IMR-90 (cell line): ENCODE results near the gene TPSD1. TPM values are rescaled to one million over a fixed set of nuclear protein-coding genes. Genes with fewer than 3 reads are reported as not detected.

Source experiments
- ATAC-seq: fragments of 200-7000 bp; cut with Tn5 transposase; 2 replicates; pipeline ENCODE4 v1.9.1; 2020; ENCODE audit warnings: low read depth, mild to moderate bottlenecking, moderate library complexity
- BruUV-seq: library from RNA; stranded (reverse); fragments of 400-500 nt; replicated peaks from 2 replicates; lab custom pipeline; 2021; lab: Mats Ljungman, UMichigan
- CTCF ChIA-PET: fragments of 300-600 bp; formaldehyde crosslinking; extraction: SDS; loops from one replicate; lab custom pipeline; 2021; ENCODE audit warnings: antibody characterized with exemption; lab: Yijun Ruan, JAX
- POLR2A ChIA-PET: fragments of 300-600 bp; sonication (Branson Sonifier 250); formaldehyde crosslinking; loops from one replicate; lab custom pipeline; 2022; ENCODE audit warnings: antibody characterized with exemption; ENCODE audit not compliant: unreplicated experiment; lab: Charles Lee
- DNase-seq: peaks from one replicate; pipeline ENCODE4 v3.0.0; 2013
- H2AFZ ChIP-seq: replicated peaks from 2 replicates; pipeline ENCODE3; 2013; ENCODE audit warnings: low read length, mild to moderate bottlenecking; ENCODE audit not compliant: poor library complexity
- H2AK5ac ChIP-seq: 2 replicates; pipeline ENCODE4 v1.6.1; 2013; ENCODE audit warnings: low read depth, low read length, inconsistent platforms
- H2AK9ac ChIP-seq: replicated peaks from 2 replicates; pipeline ENCODE3; 2013; ENCODE audit warnings: mild to moderate bottlenecking, low read depth, low read length, moderate library complexity; ENCODE audit not compliant: poor library complexity
- H2BK120ac ChIP-seq: 2 replicates; pipeline ENCODE4 v1.6.1; 2013; ENCODE audit warnings: low read depth, low read length, inconsistent platforms
- H2BK15ac ChIP-seq: 3 replicates; pipeline ENCODE4 v1.6.1; 2013; ENCODE audit warnings: low read depth, low read length, inconsistent platforms
- H2BK20ac ChIP-seq: 2 replicates; pipeline ENCODE4 v1.6.1; 2013; ENCODE audit warnings: low read depth, mild to moderate bottlenecking, inconsistent platforms, low read length, moderate library complexity
- H2BK5ac ChIP-seq: 2 replicates; pipeline ENCODE4 v1.6.1; 2013; ENCODE audit warnings: mild to moderate bottlenecking, low read depth, low read length, inconsistent platforms; ENCODE audit not compliant: poor library complexity, severe bottlenecking
- H3K14ac ChIP-seq: replicated peaks from 2 replicates; pipeline ENCODE4 v1.6.1; 2013; ENCODE audit warnings: low read depth, low read length, inconsistent platforms
- H3K18ac ChIP-seq: 2 replicates; pipeline ENCODE4 v1.6.1; 2013; ENCODE audit warnings: low read depth, low read length, control low read depth
- H3K23ac ChIP-seq: 2 replicates; pipeline ENCODE4 v1.6.1; 2013; ENCODE audit warnings: low read depth, low read length, inconsistent platforms
- H3K27ac ChIP-seq: 2 replicates; pipeline ENCODE4 v1.5.1; 2013; ENCODE audit warnings: mild to moderate bottlenecking, control low read depth, low read length; ENCODE audit not compliant: insufficient read depth
- H3K27me3 ChIP-seq: 2 replicates; pipeline ENCODE4 v1.6.1; 2013; ENCODE audit warnings: low read length; ENCODE audit not compliant: control insufficient read depth, insufficient read depth
- H3K36me3 ChIP-seq: 2 replicates; pipeline ENCODE4 v1.6.1; 2013; ENCODE audit warnings: low read length, mixed read lengths; ENCODE audit not compliant: control insufficient read depth, insufficient read depth
- H3K4ac ChIP-seq: 2 replicates; pipeline ENCODE4 v1.6.1; 2013; ENCODE audit warnings: low read depth, low read length, inconsistent platforms
- H3K4me1 ChIP-seq: 2 replicates; pipeline ENCODE4 v1.6.1; 2013; ENCODE audit warnings: low read length, mixed read lengths; ENCODE audit not compliant: control insufficient read depth, insufficient read depth
- H3K4me2 ChIP-seq: 2 replicates; pipeline ENCODE4 v1.6.1; 2013; ENCODE audit warnings: low read depth, mild to moderate bottlenecking, control low read depth, low read length, moderate library complexity
- H3K4me3 ChIP-seq: 2 replicates; pipeline ENCODE4 v1.5.1; 2013; ENCODE audit warnings: low read depth, mild to moderate bottlenecking, control low read depth, low read length, moderate library complexity; ENCODE audit not compliant: insufficient read depth
- H3K56ac ChIP-seq: 2 replicates; pipeline ENCODE4 v1.6.1; 2013; ENCODE audit warnings: low read length, inconsistent platforms; ENCODE audit not compliant: insufficient read depth; ENCODE audit errors: extremely low read depth
- H3K79me1 ChIP-seq, 2 experiments: 2 replicates each; pipeline ENCODE4 v1.6.1; 2013; ENCODE audit warnings: low read length in 2 of 2, inconsistent platforms in 1 of 2, low read depth in 1 of 2
- H3K9ac ChIP-seq: 2 replicates; pipeline ENCODE4 v1.6.1; 2013; ENCODE audit warnings: low read depth, low read length, control low read depth
- H3K9me1 ChIP-seq: 2 replicates; pipeline ENCODE4 v1.6.1; 2013; ENCODE audit warnings: low read length, inconsistent platforms; ENCODE audit not compliant: insufficient read depth
- H3K9me3 ChIP-seq: 2 replicates; pipeline ENCODE4 v1.6.1; 2013; ENCODE audit warnings: low read length; ENCODE audit not compliant: control insufficient read depth, insufficient read depth
- H4K20me1 ChIP-seq: 2 replicates; pipeline ENCODE4 v1.6.1; 2013; ENCODE audit warnings: low read length, inconsistent platforms; ENCODE audit not compliant: insufficient read depth
- H4K5ac ChIP-seq: 2 replicates; pipeline ENCODE4 v1.6.1; 2013; ENCODE audit warnings: mild to moderate bottlenecking, low read depth, low read length, control low read depth
- H4K8ac ChIP-seq, 2 experiments: 2 replicates each; pipeline ENCODE4 v1.6.1; 2013; ENCODE audit warnings: low read depth in 2 of 2, low read length in 2 of 2, control low read depth in 1 of 2, inconsistent platforms in 1 of 2
- H4K91ac ChIP-seq: 2 replicates; pipeline ENCODE4 v1.6.1; 2013; ENCODE audit warnings: low read depth, low read length, inconsistent platforms; ENCODE audit not compliant: insufficient read depth
- BHLHE40 ChIP-seq: fragments of 150-350 bp; IDR thresholded peaks from 2 replicates; pipeline ENCODE4 v1.6.1; 2016; ENCODE audit warnings: mild to moderate bottlenecking, low read depth, low read length
- CEBPB ChIP-seq: IDR thresholded peaks from 2 replicates; pipeline ENCODE4 v1.6.1; 2012; ENCODE audit warnings: low read depth, low read length, improper control_type of control experiment
- CHD1 ChIP-seq: IDR thresholded peaks from 2 replicates; pipeline ENCODE4 v1.6.1; 2012; ENCODE audit warnings: low read depth, low read length, improper control_type of control experiment
- FOS ChIP-seq: fragments of 150-350 bp; IDR thresholded peaks from 2 replicates; pipeline ENCODE4 v1.6.1; 2016; ENCODE audit warnings: low read depth, low read length
- MAFK ChIP-seq: IDR thresholded peaks from 2 replicates; pipeline ENCODE4 v1.6.1; 2012; ENCODE audit warnings: low read depth, low read length, improper control_type of control experiment
- MAZ ChIP-seq: IDR thresholded peaks from 2 replicates; pipeline ENCODE4 v1.6.1; 2012; ENCODE audit warnings: low read depth, mild to moderate bottlenecking, low read length, improper control_type of control experiment, moderate library complexity, borderline replicate concordance
- MXI1 ChIP-seq: IDR thresholded peaks from 2 replicates; pipeline ENCODE4 v1.6.1; 2012; ENCODE audit warnings: low read depth, mild to moderate bottlenecking, low read length, moderate library complexity, borderline replicate concordance
- NFE2L2 ChIP-seq: fragments of 150-350 bp; IDR thresholded peaks from 2 replicates; pipeline ENCODE4 v1.6.1; 2016; ENCODE audit warnings: low read depth, mild to moderate bottlenecking, low read length
- RAD21 ChIP-seq: IDR thresholded peaks from 2 replicates; pipeline ENCODE4 v1.6.1; 2012; ENCODE audit warnings: low read length, improper control_type of control experiment
- RFX5 ChIP-seq: IDR thresholded peaks from 2 replicates; pipeline ENCODE4 v1.8.0; 2012; ENCODE audit warnings: low read depth, mild to moderate bottlenecking, low read length, moderate library complexity
- SMC3 ChIP-seq: fragments of 150-350 bp; IDR thresholded peaks from 2 replicates; pipeline ENCODE4 v1.6.1; 2016; ENCODE audit warnings: low read depth, mild to moderate bottlenecking, antibody characterized with exemption, low read length, moderate library complexity
- USF2 ChIP-seq: fragments of 150-350 bp; IDR thresholded peaks from 2 replicates; pipeline ENCODE4 v1.6.1; 2017; ENCODE audit warnings: mild to moderate bottlenecking, antibody characterized with exemption, low read length, low read depth
- WGBS, 2 experiments: methylation state at CpG; one replicate each; pipeline versions ENCODE4 v1.1.5 to v1.1.7; 2013; ENCODE audit warnings: missing lambda C conversion rate in 2 of 2; ENCODE audit not compliant: insufficient read length in 1 of 2; ENCODE audit errors: extremely low coverage in 2 of 2; 5-methylcytosine and 5-hydroxymethylcytosine counted together
- dilution Hi-C: fragments of 300-500 bp; cut with HindIII; formaldehyde crosslinking; loops from one replicate; pipeline ENCODE4 v1.14.3; 2018; ENCODE audit warnings: low sequenced_read_pairs; ENCODE audit not compliant: unreplicated experiment
- in situ Hi-C: fragments of 300-500 bp; cut with MboI; formaldehyde crosslinking; loops from 3 replicates; pipeline ENCODE4 v1.14.3; 2019; ENCODE audit warnings: low sequenced_read_pairs, inconsistent platforms, mixed read lengths
- intact Hi-C: fragments of 100-400 bp; cut with micrococcal nuclease; formaldehyde crosslinking; loops from 2 replicates; pipeline ENCODE4 v1.10.0; 2022
- polyA plus RNA-seq, 3 experiments: library from polyadenylated mRNA; depleted of rRNA; stranded (reverse); fragments of >200 nt; gene quantifications; 2 replicates each; pipeline ENCODE4 v1.2.3, GENCODE V29; 2012; ENCODE audit warnings: low replicate concordance in 1 of 3
- total RNA-seq: library from RNA; depleted of rRNA; stranded (reverse); fragments of >200 nt; gene quantifications from 2 replicates; pipeline ENCODE4 v1.2.3, GENCODE V29; 2012

The TPSD1 gene
- total and polyA plus RNA-seq, 2 of the 4 experiments (the other 2 are of a cell fraction), result not detected

DNA sequence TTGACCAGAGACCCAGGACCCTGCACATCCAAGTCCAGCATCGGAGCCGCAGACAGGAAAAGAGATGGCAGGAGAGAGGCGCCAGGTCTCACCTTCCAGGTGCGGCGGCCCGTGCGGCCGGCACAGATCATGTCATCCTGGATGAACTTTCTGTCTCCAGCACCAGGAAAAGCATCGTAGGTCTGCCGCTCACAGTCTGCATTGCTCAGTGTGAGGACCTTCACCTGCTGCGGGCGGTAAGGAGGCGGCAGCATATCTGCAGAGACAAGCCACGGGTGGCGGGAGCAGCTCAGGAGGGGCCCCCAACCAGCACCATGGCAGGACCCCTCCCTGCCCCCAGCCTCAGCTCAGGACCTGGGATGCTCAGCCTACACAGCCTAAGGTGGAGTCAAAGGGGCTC is 17.9 kb downstream of the TPSD1 start:
- H2BK120ac ChIP-seq, result no peak overlapping the region
- ChIA-PET CTCF (no interaction called here), POLR2A (no interaction called here)
- no peak overlapping the region for H4K91ac ChIP-seq
- in situ Hi-C loops, result no loop called here
- no peak overlapping the region for H4K5ac ChIP-seq
- 91% methylated on average over 8 of the region's 15 CpGs; no CpG with 5 or more reads in 1 of the 2 experiments for WGBS, 2 experiments
- H3K56ac ChIP-seq, result no peak overlapping the region
- no peak overlapping the region for H2AK9ac ChIP-seq
- no peak overlapping the region for H3K27ac ChIP-seq
- H2BK20ac ChIP-seq, result no peak overlapping the region
- intact Hi-C loops, result no loop called here
- dilution Hi-C loops, result no loop called here
- H2BK15ac ChIP-seq, result no peak overlapping the region
- DNase-seq (no peak), ATAC-seq (no peak)
- H4K8ac ChIP-seq, result no peak overlapping the region
- H3K4me3 ChIP-seq, result no peak overlapping the region
- TF ChIP-seq BHLHE40 (no peak), USF2 (no peak), SMC3 (no peak), FOS (no peak), CEBPB (no peak), MAZ (no peak), CHD1 (no peak), RAD21 (no peak), MXI1 (no peak), NFE2L2 (no peak), RFX5 (no peak), MAFK (no peak)
- peaks cover 2% of the 10 kb centered on the region; the same call in 1 of the 2 replicates for H3K9me3 ChIP-seq
- no peaks in the 10 kb centered on the region for H3K79me1 ChIP-seq
- no peaks in the 10 kb centered on the region for H4K20me1 ChIP-seq
- no peak overlapping the region for H3K23ac ChIP-seq
- H3K9ac ChIP-seq, result no peak overlapping the region
- H3K9me1 ChIP-seq, result no peaks in the 10 kb centered on the region
- no peaks in the 10 kb centered on the region for H3K4me1 ChIP-seq
- no peak overlapping the region for H2AK5ac ChIP-seq
- H3K14ac ChIP-seq, result no peak overlapping the region
- no peaks in the 10 kb centered on the region for H3K36me3 ChIP-seq
- H2BK5ac ChIP-seq, result no peak overlapping the region
- no peak overlapping the region for H3K4ac ChIP-seq
- no peak overlapping the region for H3K4me2 ChIP-seq
- H3K18ac ChIP-seq, result no peak overlapping the region
- H2AFZ ChIP-seq, result no peak overlapping the region
- no TSS peak for BruUV-seq
- H3K27me3 ChIP-seq, result peaks cover 35% of the 10 kb centered on the region
